ENCODE measurements around the gene PDE2A.

Gene PDE2A

GRCh38 chr11:72543849-72544542 is 130.2 kb downstream of the PDE2A start:
- no peak for TF ChIP-seq CTCF (IDR thresholded peaks at IDR 0.05; ENCODE audit: extremely low read depth, missing control alignments)
- DNase-seq (ENCODE audit: low spot score), result no peak

- TF ChIP-seq CTCF (IDR thresholded peaks at IDR 0.05; ENCODE audit: extremely low read depth, missing control alignments), result no peak
- no peak for DNase-seq (ENCODE audit: low spot score)
Observed at GRCh38 chr11:72541257-72541974, 132.8 kb downstream of the PDE2A start.

DNA sequence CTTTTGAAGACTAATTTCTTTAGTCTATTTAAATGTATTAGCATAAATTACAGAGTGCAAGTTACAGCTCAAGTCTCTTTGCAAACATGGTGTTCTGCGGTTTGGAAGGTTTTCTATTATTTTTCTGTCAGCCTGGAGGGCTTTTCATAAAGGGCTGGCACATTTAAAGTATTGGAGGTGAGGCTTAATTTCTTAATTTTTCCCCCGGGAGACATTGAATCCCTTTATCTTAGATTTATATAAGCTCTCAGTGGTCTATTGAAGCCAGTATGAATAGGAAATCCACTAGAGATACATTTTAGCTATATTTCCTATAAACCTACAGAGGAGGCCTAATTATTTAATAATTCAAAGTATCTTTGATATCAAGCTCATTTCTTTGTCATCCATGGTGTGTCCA is 137.2 kb downstream of the PDE2A start:
- no peak for TF ChIP-seq CTCF (IDR thresholded peaks at IDR 0.05; ENCODE audit: extremely low read depth, missing control alignments)
- DNase-seq (ENCODE audit: low spot score), result no peak

- TF ChIP-seq CTCF (IDR thresholded peaks at IDR 0.05; ENCODE audit: extremely low read depth, missing control alignments), result no peak
- no peak for DNase-seq (ENCODE audit: low spot score)
Observed at GRCh38 chr11:72535194-72535547, 139.1 kb downstream of the PDE2A start.

GRCh38 chr11:72534371-72535193 is 139.6 kb downstream of the PDE2A start:
- no peak for TF ChIP-seq CTCF (IDR thresholded peaks at IDR 0.05; ENCODE audit: extremely low read depth, missing control alignments)
- no peak for DNase-seq (ENCODE audit: low spot score)

DNA sequence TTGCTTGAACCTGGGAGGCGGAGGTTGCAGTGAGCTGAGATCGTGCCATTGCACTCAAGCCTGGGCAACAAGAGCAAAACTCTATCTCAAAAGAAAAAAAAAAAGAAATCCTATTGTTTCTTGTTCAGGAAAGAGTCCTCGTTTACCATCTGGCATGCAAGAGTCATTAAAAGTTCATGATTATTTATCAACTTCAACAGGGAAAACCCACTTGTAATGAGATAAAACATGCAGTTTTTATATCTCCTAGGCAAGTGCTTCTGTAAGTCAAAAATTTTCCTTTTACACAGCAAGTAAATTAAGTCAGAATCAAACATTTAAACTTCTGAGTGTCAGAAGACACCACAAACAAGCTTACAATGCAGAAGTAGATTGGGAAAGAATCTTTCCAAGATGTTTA is 145.2 kb downstream of the PDE2A start:
- DNase-seq (ENCODE audit: low spot score), result no peak
- TF ChIP-seq CTCF (IDR thresholded peaks at IDR 0.05; ENCODE audit: extremely low read depth, missing control alignments), result no peak

DNA sequence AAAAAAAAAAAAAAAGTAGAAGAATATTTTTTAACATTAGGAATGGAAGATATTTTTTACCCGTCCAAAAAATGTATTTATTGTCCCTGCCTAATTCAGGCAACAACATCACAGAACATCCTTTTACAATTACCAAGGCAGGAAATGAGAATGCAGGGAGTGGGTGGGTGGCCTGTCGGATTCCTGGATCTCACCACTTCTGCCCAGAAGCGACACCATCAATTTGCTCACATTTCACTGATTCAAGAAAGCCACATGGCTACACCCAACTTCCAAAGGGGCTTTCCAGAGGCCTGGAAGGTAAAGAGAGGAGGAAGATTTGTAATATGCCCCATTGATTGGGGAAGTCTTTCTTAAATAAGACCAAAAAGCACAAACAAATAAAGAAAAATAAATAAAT is 146.1 kb downstream of the PDE2A start:
- no peak for TF ChIP-seq CTCF (IDR thresholded peaks at IDR 0.05; ENCODE audit: extremely low read depth, missing control alignments)
- DNase-seq (ENCODE audit: low spot score), result no peak

Measured in GM20000 (cell line).